ENCODE data around the gene WWOX.

- TF ChIP-seq POLR2AphosphoS5 (IDR thresholded peaks at IDR 0.05; ENCODE audit: low read depth, low read length), result no peak
- no peak for TF ChIP-seq POLR2A (IDR thresholded peaks at IDR 0.05; ENCODE audit: low read depth, low read length)
- no peak for TF ChIP-seq SPI1 (IDR thresholded peaks at IDR 0.05; ENCODE audit: low read depth, low read length)
- TF ChIP-seq TAF1 (IDR thresholded peaks at IDR 0.05; ENCODE audit: low read depth, low read length), result no peak
These were observed 696.0 kb downstream of the WWOX start for GRCh38 chr16:78795433-78795832.

Measured in GM12891 (cell line).